Measurements from ENCODE around the gene PRKAG2.

Gene PRKAG2

GRCh38 chr7:151652111-151652510 lies 224.8 kb downstream of the PRKAG2 start:
- Histone ChIP-seq H2BK15ac (ENCODE audit: low read length) (no peak overlapping the region), H3K4ac (ENCODE audit: low read length) (no peak overlapping the region), H3K9ac (ENCODE audit: low read depth, low read length, poor library complexity) (no peak overlapping the region), H3K4me2 (ENCODE audit: insufficient read depth, low read length, poor library complexity, severe bottlenecking) (no peak overlapping the region), H4K91ac (ENCODE audit: low read depth, low read length, poor library complexity) (no peak overlapping the region), H4K8ac (ENCODE audit: low read depth, low read length) (no peak overlapping the region), H2BK5ac (ENCODE audit: low read length) (no peak overlapping the region), H3K27me3 (ENCODE audit: control insufficient read depth in 3 of 3, insufficient read depth in 3 of 3, low read depth in 1 of 3, low read length in 3 of 3) (peaks cover 0 to under 1% (median 0%) of the 10 kb centered on the region in 3 experiments), H3K4me1 (ENCODE audit: control insufficient read depth in 2 of 2, insufficient read depth in 1 of 2, low read depth in 1 of 2, low read length in 2 of 2) (peaks cover 0 to 2% of the 10 kb centered on the region in 2 donors), H3K18ac (ENCODE audit: low read length) (no peak overlapping the region), H3K36me3 (replicated peaks in 1 of 2; ENCODE audit: control insufficient read depth in 2 of 2, insufficient read depth in 2 of 2, low read length in 2 of 2) (no peaks in the 10 kb centered on the region), H3K14ac (ENCODE audit: low read length) (no peak overlapping the region), H3K23ac (ENCODE audit: low read depth, low read length, poor library complexity) (no peak overlapping the region), H2AK5ac (ENCODE audit: low read depth, low read length) (no peak overlapping the region), H2AFZ (ENCODE audit: low read length) (no peak overlapping the region), H2BK120ac (ENCODE audit: low read depth, low read length) (no peak overlapping the region), H3K9me3 (replicated peaks in 1 of 2; ENCODE audit: control insufficient read depth in 2 of 2, insufficient read depth in 1 of 2, low read depth in 1 of 2, low read length in 2 of 2) (no peaks in the 10 kb centered on the region), H3K4me3 (ENCODE audit: low read length in 2 of 2) (no peak overlapping the region), H2BK12ac (ENCODE audit: low read length) (no peak overlapping the region), H3K79me1 (ENCODE audit: low read depth, low read length) (no peaks in the 10 kb centered on the region), H3K27ac (replicated peaks; ENCODE audit: low read length) (no peak overlapping the region)
- no peak for DNase-seq (ENCODE audit: low spot score)
- WGBS, 2 donors (ENCODE audit: extremely low coverage in 2 of 2, insufficient read length in 2 of 2, insufficient replicate concordance in 1 of 2) = no CpG with 5 or more reads among the region's 5 CpGs

DNA sequence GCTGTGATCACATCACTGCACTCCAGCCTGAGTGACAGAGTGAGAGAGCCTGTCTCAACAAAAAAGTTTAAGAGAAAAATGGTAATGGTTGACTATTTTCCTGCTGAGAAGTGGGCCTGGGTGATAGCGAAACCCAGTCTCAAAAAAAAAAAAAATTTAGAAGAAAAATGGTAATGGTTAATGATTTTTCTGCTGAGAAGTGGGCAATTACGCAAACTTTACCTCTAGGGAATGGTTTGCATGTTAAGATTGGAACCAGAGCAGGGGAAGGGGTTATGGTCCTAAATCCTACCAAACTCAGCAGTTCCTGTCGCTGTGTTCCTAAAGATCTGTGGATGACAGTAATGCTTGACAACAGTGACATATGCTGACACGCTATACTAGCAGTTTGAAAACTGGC lies 226.8 kb downstream of the PRKAG2 start:
- no peak overlapping the region for H3K23ac ChIP-seq (ENCODE audit: low read depth, low read length, poor library complexity)
- H3K4me3 ChIP-seq (ENCODE audit: low read length in 2 of 2) = no peak overlapping the region
- no peak overlapping the region for H3K14ac ChIP-seq (ENCODE audit: low read length)
- no peak overlapping the region for H2AFZ ChIP-seq (ENCODE audit: low read length)
- no peak overlapping the region for H2AK5ac ChIP-seq (ENCODE audit: low read depth, low read length)
- H2BK15ac ChIP-seq (ENCODE audit: low read length) = no peak overlapping the region
- H3K9me3 ChIP-seq (replicated peaks in 1 of 2; ENCODE audit: control insufficient read depth in 2 of 2, insufficient read depth in 1 of 2, low read depth in 1 of 2, low read length in 2 of 2) = peaks cover 0 to 2% of the 10 kb centered on the region in 2 donors
- DNase-seq (ENCODE audit: low spot score) = no peak
- peaks cover 0 to 2% of the 10 kb centered on the region in 2 donors for H3K4me1 ChIP-seq (ENCODE audit: control insufficient read depth in 2 of 2, insufficient read depth in 1 of 2, low read depth in 1 of 2, low read length in 2 of 2)
- no peak overlapping the region for H2BK12ac ChIP-seq (ENCODE audit: low read length)
- no peaks in the 10 kb centered on the region for H3K27me3 ChIP-seq (ENCODE audit: control insufficient read depth in 3 of 3, insufficient read depth in 3 of 3, low read depth in 1 of 3, low read length in 3 of 3)
- H3K79me1 ChIP-seq (ENCODE audit: low read depth, low read length) = no peaks in the 10 kb centered on the region
- WGBS, 2 donors (ENCODE audit: extremely low coverage in 2 of 2, insufficient read length in 2 of 2, insufficient replicate concordance in 1 of 2) = no CpG with 5 or more reads among the region's 4 CpGs
- no peak overlapping the region for H4K91ac ChIP-seq (ENCODE audit: low read depth, low read length, poor library complexity)
- H3K27ac ChIP-seq (replicated peaks; ENCODE audit: low read length) = no peak overlapping the region
- H3K4me2 ChIP-seq (ENCODE audit: insufficient read depth, low read length, poor library complexity, severe bottlenecking) = no peak overlapping the region
- H2BK5ac ChIP-seq (ENCODE audit: low read length) = no peak overlapping the region
- H2BK120ac ChIP-seq (ENCODE audit: low read depth, low read length) = no peak overlapping the region
- no peaks in the 10 kb centered on the region for H3K36me3 ChIP-seq (replicated peaks in 1 of 2; ENCODE audit: control insufficient read depth in 2 of 2, insufficient read depth in 2 of 2, low read length in 2 of 2)
- H3K9ac ChIP-seq (ENCODE audit: low read depth, low read length, poor library complexity) = no peak overlapping the region
- no peak overlapping the region for H3K18ac ChIP-seq (ENCODE audit: low read length)
- no peak overlapping the region for H4K8ac ChIP-seq (ENCODE audit: low read depth, low read length)
- H3K4ac ChIP-seq (ENCODE audit: low read length) = no peak overlapping the region

GRCh38 chr7:151648429-151648828 lies 228.5 kb downstream of the PRKAG2 start:
- no CpG with 5 or more reads among the region's 6 CpGs for WGBS, 2 donors (ENCODE audit: extremely low coverage in 2 of 2, insufficient read length in 2 of 2, insufficient replicate concordance in 1 of 2)
- no peak overlapping the region for H2BK15ac ChIP-seq (ENCODE audit: low read length)
- H2BK5ac ChIP-seq (ENCODE audit: low read length) = no peak overlapping the region

DNA sequence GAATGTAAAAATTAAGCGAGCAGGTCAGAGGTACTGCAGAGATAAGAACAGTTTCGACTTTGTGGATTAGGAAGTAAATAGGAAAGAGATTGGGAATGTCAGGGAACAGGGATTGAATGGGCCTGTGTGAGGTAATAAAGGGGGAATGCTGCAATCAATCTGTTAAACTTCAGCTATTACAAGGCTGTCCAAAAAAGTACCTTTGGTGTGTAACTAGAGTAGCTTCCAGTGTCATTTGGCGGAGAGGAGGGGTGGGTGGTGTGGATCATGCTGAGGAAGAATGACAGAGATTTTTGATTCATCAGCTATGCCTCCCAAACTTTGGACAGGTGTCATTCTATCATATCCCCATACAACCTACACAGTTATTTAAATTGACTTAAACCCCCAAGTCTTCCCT lies 229.0 kb downstream of the PRKAG2 start:
- no peak overlapping the region for H2AFZ ChIP-seq (ENCODE audit: low read length)
- no peak overlapping the region for H2BK15ac ChIP-seq (ENCODE audit: low read length)
- no CpG with 5 or more reads among the region's 3 CpGs for WGBS, 2 donors (ENCODE audit: extremely low coverage in 2 of 2, insufficient read length in 2 of 2, insufficient replicate concordance in 1 of 2)
- no peak overlapping the region for H2BK5ac ChIP-seq (ENCODE audit: low read length)
- H3K27ac ChIP-seq (replicated peaks; ENCODE audit: low read length) = no peak overlapping the region
- no peak overlapping the region for H3K23ac ChIP-seq (ENCODE audit: low read depth, low read length, poor library complexity)
- no peak overlapping the region for H3K9ac ChIP-seq (ENCODE audit: low read depth, low read length, poor library complexity)
- H3K4me2 ChIP-seq (ENCODE audit: insufficient read depth, low read length, poor library complexity, severe bottlenecking) = no peak overlapping the region
- H3K14ac ChIP-seq (ENCODE audit: low read length) = no peak overlapping the region
- H4K8ac ChIP-seq (ENCODE audit: low read depth, low read length) = no peak overlapping the region
- no peak for DNase-seq (ENCODE audit: low spot score)
- no peak overlapping the region for H2BK120ac ChIP-seq (ENCODE audit: low read depth, low read length)
- H3K79me1 ChIP-seq (ENCODE audit: low read depth, low read length) = no peaks in the 10 kb centered on the region
- H3K27me3 ChIP-seq (ENCODE audit: control insufficient read depth in 3 of 3, insufficient read depth in 3 of 3, low read depth in 1 of 3, low read length in 3 of 3) = no peaks in the 10 kb centered on the region
- H4K91ac ChIP-seq (ENCODE audit: low read depth, low read length, poor library complexity) = no peak overlapping the region
- H3K9me3 ChIP-seq (replicated peaks in 1 of 2; ENCODE audit: control insufficient read depth in 2 of 2, insufficient read depth in 1 of 2, low read depth in 1 of 2, low read length in 2 of 2) = peaks cover 0 to 5% of the 10 kb centered on the region in 2 donors
- H3K4ac ChIP-seq (ENCODE audit: low read length) = no peak overlapping the region
- no peak overlapping the region for H2BK12ac ChIP-seq (ENCODE audit: low read length)
- no peak overlapping the region for H3K4me3 ChIP-seq (ENCODE audit: low read length in 2 of 2)
- no peak overlapping the region for H2AK5ac ChIP-seq (ENCODE audit: low read depth, low read length)
- H3K18ac ChIP-seq (ENCODE audit: low read length) = no peak overlapping the region
- H3K4me1 ChIP-seq (ENCODE audit: control insufficient read depth in 2 of 2, insufficient read depth in 1 of 2, low read depth in 1 of 2, low read length in 2 of 2) = peaks cover 0 to 2% of the 10 kb centered on the region in 2 donors
- no peaks in the 10 kb centered on the region for H3K36me3 ChIP-seq (replicated peaks in 1 of 2; ENCODE audit: control insufficient read depth in 2 of 2, insufficient read depth in 2 of 2, low read length in 2 of 2)

More at GRCh38 chr7:151648429-151648828, 228.5 kb downstream of the PRKAG2 start:
- Histone ChIP-seq H3K4me2 (ENCODE audit: insufficient read depth, low read length, poor library complexity, severe bottlenecking) (no peak overlapping the region), H3K27ac (replicated peaks; ENCODE audit: low read length) (no peak overlapping the region), H3K9me3 (replicated peaks in 1 of 2; ENCODE audit: control insufficient read depth in 2 of 2, insufficient read depth in 1 of 2, low read depth in 1 of 2, low read length in 2 of 2) (peaks cover 0 to 5% of the 10 kb centered on the region in 2 donors), H3K9ac (ENCODE audit: low read depth, low read length, poor library complexity) (no peak overlapping the region), H3K18ac (ENCODE audit: low read length) (no peak overlapping the region), H3K14ac (ENCODE audit: low read length) (no peak overlapping the region), H3K36me3 (replicated peaks in 1 of 2; ENCODE audit: control insufficient read depth in 2 of 2, insufficient read depth in 2 of 2, low read length in 2 of 2) (no peaks in the 10 kb centered on the region), H3K4me3 (ENCODE audit: low read length in 2 of 2) (no peak overlapping the region), H3K4ac (ENCODE audit: low read length) (no peak overlapping the region), H4K8ac (ENCODE audit: low read depth, low read length) (no peak overlapping the region), H3K23ac (ENCODE audit: low read depth, low read length, poor library complexity) (no peak overlapping the region), H2AK5ac (ENCODE audit: low read depth, low read length) (no peak overlapping the region), H3K79me1 (ENCODE audit: low read depth, low read length) (no peaks in the 10 kb centered on the region), H3K27me3 (ENCODE audit: control insufficient read depth in 3 of 3, insufficient read depth in 3 of 3, low read depth in 1 of 3, low read length in 3 of 3) (no peaks in the 10 kb centered on the region), H2BK12ac (ENCODE audit: low read length) (no peak overlapping the region), H3K4me1 (ENCODE audit: control insufficient read depth in 2 of 2, insufficient read depth in 1 of 2, low read depth in 1 of 2, low read length in 2 of 2) (peaks cover 0 to 2% of the 10 kb centered on the region in 2 donors), H2BK120ac (ENCODE audit: low read depth, low read length) (no peak overlapping the region), H4K91ac (ENCODE audit: low read depth, low read length, poor library complexity) (no peak overlapping the region), H2AFZ (ENCODE audit: low read length) (no peak overlapping the region)
- no peak for DNase-seq (ENCODE audit: low spot score)
